ENCODE data around the gene ACOT7.
"Not testable (repeated sequence)": the region's sequence is repeated elsewhere in the genome, so short reads cannot be mapped to it uniquely, and the experiment has no call there.

ACOT7 gene

GRCh38 chr1:6396998-6397397 lies 3.4 kb upstream of the ACOT7 start:
- DNase-seq (ENCODE audit: low read depth): no peak

GRCh38 chr1:6395781-6396244 lies 2.2 kb upstream of the ACOT7 start:
- not testable (repeated sequence) for DNase-seq (ENCODE audit: low read depth)

GRCh38 chr1:6395130-6395529 lies 1.6 kb upstream of the ACOT7 start:
- not testable (repeated sequence) for DNase-seq (ENCODE audit: low read depth)

- no peak for DNase-seq (ENCODE audit: low read depth)
Measured at GRCh38 chr1:6392809-6393399, 663 bp downstream of the ACOT7 start.

DNA sequence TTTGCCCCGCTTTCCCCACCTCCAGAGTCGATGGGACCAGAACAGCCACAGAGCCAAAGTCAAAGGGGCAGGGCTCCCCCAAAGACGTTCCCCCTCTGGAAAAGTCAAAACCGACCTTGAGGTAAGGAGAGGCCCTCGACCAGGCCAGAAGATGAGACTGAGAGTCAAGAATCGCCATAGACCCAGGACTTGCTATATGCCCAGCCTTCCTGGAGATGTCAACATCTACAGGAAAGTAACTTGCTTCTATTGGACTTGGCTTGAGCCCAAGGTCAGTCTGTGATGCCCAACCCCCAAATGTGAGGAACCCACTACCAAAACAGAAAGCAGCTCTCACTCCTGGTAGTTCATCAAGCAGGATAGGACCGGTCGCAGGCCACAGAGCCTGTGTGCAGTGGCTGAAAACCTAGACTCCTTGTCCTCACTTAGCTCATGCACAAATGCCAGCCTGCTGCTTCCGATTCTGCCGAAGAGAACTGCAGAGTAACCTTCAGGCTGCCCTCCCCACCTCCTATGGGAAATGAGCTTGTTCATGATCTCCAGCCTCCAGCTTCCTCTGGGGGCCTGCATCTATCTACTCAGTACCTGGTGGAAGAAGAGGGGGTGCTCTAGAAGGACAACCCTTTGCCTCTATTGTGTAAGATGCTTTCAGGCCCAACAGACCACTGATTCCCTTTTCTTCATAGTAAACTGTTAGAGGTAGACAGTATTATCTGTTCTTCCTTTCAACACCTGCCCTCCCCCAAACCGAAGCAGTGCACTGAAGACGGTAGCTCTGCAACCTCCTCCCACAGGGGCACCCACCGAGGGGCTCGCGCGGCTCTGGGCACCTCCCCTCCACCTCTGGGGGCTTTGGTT lies 1.4 kb downstream of the ACOT7 start:
- DNase-seq (ENCODE audit: low read depth): no peak

GRCh38 chr1:6389971-6390370 lies 3.6 kb downstream of the ACOT7 start:
- no peak for DNase-seq (ENCODE audit: low read depth)

GRCh38 chr1:6386371-6386949 lies 7.1 kb downstream of the ACOT7 start:
- DNase-seq (ENCODE audit: low read depth): no peak

- DNase-seq (ENCODE audit: low read depth): no peak
Measured at GRCh38 chr1:6385488-6386191, 7.9 kb downstream of the ACOT7 start.

- no peak for DNase-seq (ENCODE audit: low read depth)
Measured at GRCh38 chr1:6384962-6385361, 8.6 kb downstream of the ACOT7 start.

GRCh38 chr1:6384135-6384534 lies 9.4 kb downstream of the ACOT7 start:
- no peak for DNase-seq (ENCODE audit: low read depth)

DNA sequence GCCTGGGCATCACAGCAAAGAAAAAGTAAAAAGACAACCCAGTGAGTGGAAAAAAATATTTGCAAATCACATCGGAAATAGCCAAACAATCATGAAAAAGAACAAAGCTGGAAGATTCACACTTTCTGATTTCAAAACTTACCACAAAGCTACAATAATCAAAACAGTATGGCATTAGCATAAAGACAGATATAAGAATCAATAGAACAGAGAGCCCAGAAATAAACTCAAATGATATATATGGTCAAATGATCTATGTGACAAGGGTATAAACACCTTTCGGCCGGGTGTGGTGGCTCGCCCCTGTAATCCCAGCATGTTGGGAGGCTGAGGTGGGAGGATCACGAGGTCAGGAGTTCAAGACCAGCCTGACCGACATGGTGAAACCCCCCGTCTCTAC lies 13.5 kb downstream of the ACOT7 start:
- no peak for DNase-seq (ENCODE audit: low read depth)

DNA sequence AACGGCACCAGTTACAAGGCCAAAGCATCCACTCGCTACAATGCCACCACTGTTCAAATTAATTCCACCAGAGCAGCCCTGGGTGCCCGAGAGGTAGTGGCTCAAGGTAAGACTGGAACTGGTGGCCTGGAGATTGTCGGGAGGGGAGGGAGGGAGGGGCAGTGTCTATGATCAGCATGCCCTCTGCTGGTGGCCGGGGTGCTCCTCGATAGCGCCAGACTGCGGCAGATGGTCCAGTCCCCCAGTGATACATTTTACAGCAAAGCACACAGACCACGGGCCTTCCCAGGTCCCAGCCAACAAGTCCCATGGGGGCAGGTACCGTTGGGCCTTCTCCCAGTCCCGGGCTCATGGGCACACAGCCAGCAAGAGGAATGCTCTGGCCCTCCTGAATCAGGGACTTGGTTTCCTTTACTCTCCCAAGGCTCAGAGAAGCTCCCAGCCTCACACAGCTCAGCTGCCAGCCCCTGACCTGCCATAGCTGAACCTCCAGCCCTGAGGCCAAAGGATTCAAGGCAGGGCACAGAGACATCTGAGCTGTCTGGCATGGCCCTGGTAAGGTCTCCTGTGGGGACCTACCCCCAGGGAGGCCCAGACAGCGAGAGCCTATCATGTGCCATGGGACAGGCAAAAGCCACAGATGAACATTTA lies 15.3 kb downstream of the ACOT7 start:
- DNase-seq (ENCODE audit: low read depth): no peak

DNA sequence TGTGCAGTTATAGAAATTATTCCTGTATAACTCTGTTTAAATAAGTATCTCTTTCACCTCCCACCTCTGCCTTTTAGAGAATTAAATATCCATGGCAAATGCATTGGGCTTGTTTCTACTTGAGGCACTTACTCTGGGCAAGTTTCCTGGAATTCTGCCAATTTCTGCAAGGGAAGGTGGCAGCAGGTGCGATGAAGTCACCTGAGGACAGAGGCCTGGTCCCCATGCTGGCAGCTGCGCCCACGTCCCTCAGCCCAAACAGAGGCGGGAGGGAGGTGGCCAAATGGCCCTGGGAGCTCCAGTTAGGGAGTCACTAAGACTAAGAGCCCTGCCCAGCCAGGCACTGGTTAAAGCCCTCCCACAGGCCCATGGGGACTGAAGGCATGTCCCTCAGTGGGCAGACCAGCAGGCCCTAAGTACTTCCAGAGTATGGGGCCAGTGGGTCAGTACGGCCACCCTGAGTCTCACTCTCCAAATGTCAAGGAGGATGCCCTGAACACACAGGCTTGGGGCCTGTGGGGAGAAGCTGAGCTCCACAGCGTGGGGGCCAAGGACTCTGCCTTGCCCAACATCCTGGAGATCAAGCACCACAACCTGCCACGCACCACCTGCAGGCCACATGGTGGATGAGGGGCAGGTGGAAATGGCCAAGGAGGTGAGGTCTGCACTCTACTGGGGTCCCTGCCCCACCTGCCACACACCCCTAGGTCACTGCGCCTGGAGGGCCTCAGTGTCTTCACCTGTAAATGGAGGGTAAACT lies 19.4 kb downstream of the ACOT7 start:
- no peak for DNase-seq (ENCODE audit: low read depth)

DNA sequence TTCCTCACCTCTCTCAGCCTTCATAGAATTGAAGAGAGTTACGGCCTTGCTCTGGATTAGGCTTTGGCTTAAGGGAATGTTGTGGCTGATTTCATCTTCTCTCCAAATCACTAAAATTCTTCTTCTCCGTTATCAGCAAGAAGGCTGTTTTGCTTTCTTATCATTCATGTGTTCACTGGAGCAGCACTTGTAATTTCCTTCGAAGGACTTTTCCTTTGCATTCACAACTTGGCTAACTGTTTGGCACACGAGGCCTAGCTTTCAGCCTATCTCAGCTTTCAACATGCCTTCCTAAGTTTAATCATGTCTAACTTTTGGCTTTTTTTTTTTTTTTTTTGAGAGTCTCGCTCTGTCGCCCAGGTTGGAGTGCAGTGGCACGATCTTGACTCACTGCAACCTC lies 21.3 kb downstream of the ACOT7 start:
- DNase-seq (ENCODE audit: low read depth): not testable (repeated sequence)

GRCh38 chr1:6370006-6370405 lies 23.6 kb downstream of the ACOT7 start:
- no peak for DNase-seq (ENCODE audit: low read depth)

GRCh38 chr1:6367381-6368012 lies 26.1 kb downstream of the ACOT7 start:
- DNase-seq (ENCODE audit: low read depth): no peak

- no peak for DNase-seq (ENCODE audit: low read depth)
Measured at GRCh38 chr1:6365047-6365446, 28.5 kb downstream of the ACOT7 start.

GRCh38 chr1:6363085-6363884 lies 30.3 kb downstream of the ACOT7 start:
- DNase-seq (ENCODE audit: low read depth): not testable (repeated sequence)

- DNase-seq (ENCODE audit: low read depth): no peak
Measured at GRCh38 chr1:6361124-6361775, 32.3 kb downstream of the ACOT7 start.
